Endothelial cell of umbilical vein (primary cell): Measurements from ENCODE around the gene KCTD21. TPM values are rescaled to one million over a fixed set of nuclear protein-coding genes. Genes with fewer than 3 reads are reported as not detected.

ENCODE experiments used
- BruUV-seq: library from RNA; stranded (reverse); fragments of 400-500 nt; replicated peaks from 2 replicates; lab custom pipeline; 2021; lab: Mats Ljungman, UMichigan
- CTCF ChIA-PET: fragments of 300-600, 350-600 bp; sonication (Branson Sonifier 250); formaldehyde crosslinking; loops from one replicate; lab custom pipeline; 2021; ENCODE audit warnings: antibody characterized with exemption, inconsistent platforms; lab: Charles Lee
- POLR2A ChIA-PET: fragments of 300-600, 350-600 bp; sonication (Branson Sonifier 250); formaldehyde crosslinking; loops from one replicate; lab custom pipeline; 2021; ENCODE audit warnings: antibody characterized with exemption, inconsistent platforms; lab: Charles Lee
- DNase-seq: peaks from one replicate; pipeline ENCODE4 v3.0.0-alpha.2; 2011; ENCODE audit warnings: low read depth, low spot score
- FAIRE-seq: peaks from 2 replicates; lab custom pipeline; 2011; peaks lifted over from hg19 to GRCh38; lab: Jason Lieb, UNC
- H2AFZ ChIP-seq: 2 replicates; pipeline ENCODE4 v1.6.0; 2012; ENCODE audit warnings: low read depth, low read length, control low read depth, inconsistent platforms
- H3K27ac ChIP-seq: 2 replicates; pipeline ENCODE4 v1.5.1; 2011; ENCODE audit warnings: low read depth, mild to moderate bottlenecking, control low read depth, low read length, moderate library complexity; ENCODE audit not compliant: insufficient read depth
- H3K27me3 ChIP-seq, 2 experiments: 2 replicates each; pipeline versions ENCODE4 v1.6.0 to v1.6.1; 2011; ENCODE audit warnings: low read length in 2 of 2, mixed read lengths in 1 of 2; ENCODE audit not compliant: control insufficient read depth in 2 of 2, insufficient read depth in 2 of 2
- H3K36me3 ChIP-seq, 2 experiments: 2 replicates in 1 of 2; 3 replicates in 1 of 2; pipeline ENCODE4 v1.5.1; 2011; ENCODE audit warnings: low read length in 2 of 2, mild to moderate bottlenecking in 1 of 2, moderate library complexity in 1 of 2; ENCODE audit not compliant: control insufficient read depth in 2 of 2, insufficient read depth in 2 of 2; ENCODE audit errors: extremely low read depth in 1 of 2
- H3K4me1 ChIP-seq: 3 replicates; pipeline ENCODE4 v1.5.1; 2011; ENCODE audit warnings: mild to moderate bottlenecking, low read length; ENCODE audit not compliant: control insufficient read depth, insufficient read depth; ENCODE audit errors: extremely low read depth
- H3K4me2 ChIP-seq: 2 replicates; pipeline ENCODE4 v1.6.1; 2011; ENCODE audit warnings: low read length, control low read depth, mixed read lengths; ENCODE audit not compliant: insufficient read depth
- H3K4me3 ChIP-seq, 3 experiments: fragments of 200-600 bp in 1 of 3; sonication (generic), shearing (Covaris generic) in 1 of 3; replicated peaks in 1 of 3; 2 replicates each; pipeline ENCODE4 v1.5.1; 2011 to 2016; ENCODE audit warnings: control low read depth in 3 of 3, low read length in 3 of 3, mild to moderate bottlenecking in 2 of 3, inconsistent platforms in 1 of 3, low read depth in 1 of 3, moderate library complexity in 1 of 3; ENCODE audit not compliant: insufficient read depth in 1 of 3
- H3K79me2 ChIP-seq: 2 replicates; pipeline ENCODE4 v1.6.0; 2012; ENCODE audit warnings: low read length, inconsistent platforms; ENCODE audit not compliant: control insufficient read depth, insufficient read depth
- H3K9ac ChIP-seq: replicated peaks from 2 replicates; pipeline ENCODE3; 2011; ENCODE audit warnings: low read length, control low read depth; ENCODE audit not compliant: insufficient read depth; ENCODE audit errors: extremely low read depth
- H3K9me1 ChIP-seq: replicated peaks from 3 replicates; pipeline ENCODE4 v1.6.0; 2011; ENCODE audit warnings: mild to moderate bottlenecking, low read length; ENCODE audit not compliant: control insufficient read depth, insufficient read depth; ENCODE audit errors: extremely low read depth
- H3K9me3 ChIP-seq: replicated peaks from 2 replicates; pipeline ENCODE4 v1.5.1; 2012; ENCODE audit warnings: low read length, inconsistent platforms; ENCODE audit not compliant: control insufficient read depth, insufficient read depth
- H4K20me1 ChIP-seq: replicated peaks from 2 replicates; pipeline ENCODE3; 2011; ENCODE audit warnings: mild to moderate bottlenecking, low read length; ENCODE audit not compliant: control insufficient read depth, insufficient read depth; ENCODE audit errors: extremely low read depth
- EZH2 ChIP-seq: IDR thresholded peaks from 2 replicates; pipeline ENCODE4 v1.6.1; 2012; ENCODE audit warnings: borderline replicate concordance, low read depth, mild to moderate bottlenecking, moderate library complexity, low read length, inconsistent platforms; ENCODE audit not compliant: severe bottlenecking
- FOS ChIP-seq: IDR thresholded peaks from 2 replicates; pipeline ENCODE4 v1.6.1; 2011; ENCODE audit warnings: mild to moderate bottlenecking, low read length, moderate library complexity, borderline replicate concordance; ENCODE audit not compliant: insufficient read depth
- GATA2 ChIP-seq: IDR thresholded peaks from 2 replicates; pipeline ENCODE4 v1.7.0; 2011; ENCODE audit warnings: low read depth, mild to moderate bottlenecking, moderate library complexity, mixed read lengths, low read length; ENCODE audit not compliant: insufficient read length, insufficient read depth
- JUN ChIP-seq: IDR thresholded peaks from 2 replicates; pipeline ENCODE4 v1.6.1; 2011; ENCODE audit warnings: borderline replicate concordance, low read depth; ENCODE audit not compliant: insufficient read length, insufficient read depth
- POLR2A ChIP-seq: IDR thresholded peaks from 2 replicates; pipeline ENCODE4 v1.6.1; 2012; ENCODE audit warnings: low read depth, mild to moderate bottlenecking, control low read depth, low read length
- dilution Hi-C: fragments of 300-500 bp; cut with MboI; formaldehyde crosslinking; loops from one replicate; pipeline ENCODE4 v1.15.0; 2019; ENCODE audit warnings: low sequenced_read_pairs; ENCODE audit not compliant: extremely low pct_ligation_motif_present
- intact Hi-C: fragments of 100-400 bp; cut with micrococcal nuclease; formaldehyde crosslinking; loops from one replicate; pipeline ENCODE4 v1.10.0; 2022
- polyA plus RNA-seq, 4 experiments: library from polyadenylated mRNA; depleted of rRNA in 3 of 4; stranded (reverse) in 3 of 4; unstranded in 1 of 4; fragments of >200 nt; gene quantifications; 2 replicates each; pipeline versions ENCODE4 v1.2.1 to v1.2.3, GENCODE V29; 2011 to 2012; ENCODE audit warnings: missing spikeins in 1 of 4
- total RNA-seq: library from RNA; stranded (reverse); gene quantifications from 2 replicates; pipeline ENCODE4 v1.2.3, GENCODE V29; 2021
- TF ChIP-seq, protein P1 (sequence below), 2 donors: IDR thresholded peaks; 1 replicate in 1 of 2; 2 replicates in 1 of 2; pipeline ENCODE4 v1.5.1; 2011; ENCODE audit warnings: low read length in 2 of 2, mild to moderate bottlenecking in 2 of 2, moderate library complexity in 2 of 2, control low read depth in 1 of 2, inconsistent platforms in 1 of 2, low read depth in 1 of 2; ENCODE audit not compliant: insufficient read depth in 1 of 2; ENCODE audit errors: extremely low read depth in 1 of 2

The KCTD21 gene
- total and polyA plus RNA-seq, 2 donors (not counting 3 experiments of a cell fraction or from before 2014, with no cell fraction given), result 8.5 to 11.9 TPM

- Histone ChIP-seq H3K9me1 (no peaks in the 10 kb centered on the region), H4K20me1 (no peaks in the 10 kb centered on the region), H3K27me3 (no peaks in the 10 kb centered on the region), H3K4me2 (no peak overlapping the region), H3K79me2 (no peaks in the 10 kb centered on the region), H3K4me1 (no peaks in the 10 kb centered on the region), H3K36me3 (peaks cover 20 to 69% of the 10 kb centered on the region in 2 experiments), H3K9me3 (no peaks in the 10 kb centered on the region), H3K9ac (no peak overlapping the region), H3K4me3 (no peak overlapping the region), H3K27ac (no peak overlapping the region), H2AFZ (no peak overlapping the region)
- no peak for DNase-seq
- ChIA-PET POLR2A (no interaction called here), CTCF (interaction anchor here (2.4 kb wide), 1 partner anchor 347 kb away, joined by 9 read pairs; no protein-coding TSS in a partner anchor)
- intact Hi-C loops (no loop called here), dilution Hi-C loops (no loop called here)
- TF ChIP-seq GATA2, result no peak
- TF ChIP-seq FOS, result no peak
- no peak for FAIRE-seq
- no TSS peak for BruUV-seq
Measured at GRCh38 chr11:78217650-78218541, 29.5 kb upstream of the KCTD21 start.

DNA sequence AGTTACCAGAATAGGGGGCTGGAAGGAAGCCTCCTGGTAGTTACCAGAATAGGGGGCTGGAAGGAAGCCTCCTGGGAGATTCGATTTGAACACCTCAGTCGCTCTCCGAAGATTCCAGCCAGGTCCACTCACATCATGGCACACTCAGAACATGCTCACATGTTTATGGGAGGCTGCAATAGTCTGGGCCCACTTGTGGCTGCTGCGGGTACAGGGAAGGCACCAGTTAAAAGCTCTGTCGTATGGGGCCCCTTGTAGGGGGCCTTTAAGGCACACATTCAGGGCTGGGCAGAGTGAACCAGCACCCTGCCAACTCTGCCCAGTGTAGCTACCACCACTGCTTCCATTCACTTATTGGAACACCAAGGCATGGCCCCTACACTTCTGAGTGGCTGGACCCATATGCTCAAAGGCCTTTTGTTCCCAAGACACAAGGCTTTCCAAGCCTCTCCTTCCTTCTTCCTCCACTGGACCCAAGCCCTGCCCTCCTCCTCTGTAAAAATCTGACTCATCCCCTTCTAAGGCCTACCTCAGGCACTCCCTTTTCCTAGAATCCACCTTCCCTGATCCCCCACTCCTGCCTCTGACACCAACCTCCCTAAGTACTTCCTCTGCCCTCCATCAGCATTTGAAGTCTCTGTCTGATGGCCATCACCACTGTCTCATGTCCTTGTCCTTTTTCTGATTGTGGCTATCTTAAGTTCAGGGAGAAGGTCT, 28.3 kb upstream of the KCTD21 start:
- CTCF ChIA-PET, result interaction anchor here (1.0 to 1.2 kb wide), 2 partner anchors 11 to 67 kb away, joined by 3 to 5 read pairs; no protein-coding TSS in a partner anchor
- DNase-seq (no peak), FAIRE-seq (no peak)
- Histone ChIP-seq H4K20me1 (no peaks in the 10 kb centered on the region), H3K4me2 (no peak overlapping the region), H3K4me1 (no peaks in the 10 kb centered on the region), H3K36me3 (peaks cover 17 to 63% of the 10 kb centered on the region in 2 experiments), H3K9ac (no peak overlapping the region), H3K79me2 (no peaks in the 10 kb centered on the region), H3K9me1 (no peaks in the 10 kb centered on the region), H3K9me3 (no peaks in the 10 kb centered on the region), H2AFZ (no peak overlapping the region), H3K4me3 (no peak overlapping the region), H3K27me3 (no peaks in the 10 kb centered on the region), H3K27ac (no peak overlapping the region)
- no peak for TF ChIP-seq FOS
- TF ChIP-seq, protein P1, sequence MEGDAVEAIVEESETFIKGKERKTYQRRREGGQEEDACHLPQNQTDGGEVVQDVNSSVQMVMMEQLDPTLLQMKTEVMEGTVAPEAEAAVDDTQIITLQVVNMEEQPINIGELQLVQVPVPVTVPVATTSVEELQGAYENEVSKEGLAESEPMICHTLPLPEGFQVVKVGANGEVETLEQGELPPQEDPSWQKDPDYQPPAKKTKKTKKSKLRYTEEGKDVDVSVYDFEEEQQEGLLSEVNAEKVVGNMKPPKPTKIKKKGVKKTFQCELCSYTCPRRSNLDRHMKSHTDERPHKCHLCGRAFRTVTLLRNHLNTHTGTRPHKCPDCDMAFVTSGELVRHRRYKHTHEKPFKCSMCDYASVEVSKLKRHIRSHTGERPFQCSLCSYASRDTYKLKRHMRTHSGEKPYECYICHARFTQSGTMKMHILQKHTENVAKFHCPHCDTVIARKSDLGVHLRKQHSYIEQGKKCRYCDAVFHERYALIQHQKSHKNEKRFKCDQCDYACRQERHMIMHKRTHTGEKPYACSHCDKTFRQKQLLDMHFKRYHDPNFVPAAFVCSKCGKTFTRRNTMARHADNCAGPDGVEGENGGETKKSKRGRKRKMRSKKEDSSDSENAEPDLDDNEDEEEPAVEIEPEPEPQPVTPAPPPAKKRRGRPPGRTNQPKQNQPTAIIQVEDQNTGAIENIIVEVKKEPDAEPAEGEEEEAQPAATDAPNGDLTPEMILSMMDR (IDR thresholded peaks at IDR 0.05; ENCODE audit: extremely low read depth in 1 of 2, insufficient read depth in 1 of 2, low read depth in 1 of 2, low read length in 2 of 2), result no peak
- no peak for TF ChIP-seq POLR2A
- TF ChIP-seq EZH2, result no peak
- no peak for TF ChIP-seq JUN
- no peak for TF ChIP-seq GATA2
- dilution Hi-C loops, result no loop called here
- intact Hi-C loops, result no loop called here
- BruUV-seq, result no TSS peak
- POLR2A ChIA-PET, result no interaction called here
